Anterior cingulate cortex (tissue), 58 donors: ENCODE results near the gene TOM1L1.

Experiments
- DNase-seq, 58 donors: peaks; one replicate each; lab custom pipeline; 2025; lab: John Stamatoyannopoulos, UW

Gene TOM1L1

DNA sequence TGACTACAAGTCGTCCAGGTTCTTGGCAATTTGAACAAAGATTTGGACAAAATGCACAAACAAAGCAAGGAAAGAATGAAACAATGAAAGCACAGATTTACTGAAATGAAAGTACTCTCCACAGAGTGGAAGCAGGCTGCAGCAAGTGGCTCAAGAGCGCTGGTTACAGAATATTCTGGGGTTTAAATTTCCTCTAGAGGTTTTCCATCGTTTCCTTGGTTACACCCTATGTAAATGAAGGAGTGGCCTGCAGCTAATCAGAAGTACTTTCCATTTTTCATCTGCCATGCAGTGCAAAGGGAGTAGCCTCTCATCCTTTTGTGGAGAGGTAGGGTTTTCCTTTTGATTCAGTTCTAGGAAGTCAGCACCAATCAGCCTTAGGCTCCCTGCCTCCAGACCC is 79.7 kb downstream of the TOM1L1 start:
- no peak for DNase-seq

DNA sequence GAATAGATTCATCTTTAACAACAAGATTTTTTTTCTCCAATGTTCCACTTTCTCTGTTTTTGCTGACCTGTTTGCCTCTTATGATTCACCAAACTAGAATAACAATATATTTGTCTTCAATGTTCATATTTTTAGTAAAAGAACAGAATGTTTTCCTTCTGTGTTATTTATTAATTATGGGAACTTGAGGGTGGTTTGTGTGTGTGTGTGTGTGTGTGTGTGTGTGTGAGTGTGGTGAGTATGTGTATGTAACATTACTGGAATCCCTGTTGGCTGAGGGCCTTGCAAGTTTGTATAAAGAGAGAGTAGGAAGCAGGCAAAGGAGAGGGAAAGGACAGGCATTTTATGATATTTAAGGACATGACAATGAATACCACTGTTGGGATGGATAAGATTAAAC is 81.7 kb downstream of the TOM1L1 start:
- no peak for DNase-seq

DNA sequence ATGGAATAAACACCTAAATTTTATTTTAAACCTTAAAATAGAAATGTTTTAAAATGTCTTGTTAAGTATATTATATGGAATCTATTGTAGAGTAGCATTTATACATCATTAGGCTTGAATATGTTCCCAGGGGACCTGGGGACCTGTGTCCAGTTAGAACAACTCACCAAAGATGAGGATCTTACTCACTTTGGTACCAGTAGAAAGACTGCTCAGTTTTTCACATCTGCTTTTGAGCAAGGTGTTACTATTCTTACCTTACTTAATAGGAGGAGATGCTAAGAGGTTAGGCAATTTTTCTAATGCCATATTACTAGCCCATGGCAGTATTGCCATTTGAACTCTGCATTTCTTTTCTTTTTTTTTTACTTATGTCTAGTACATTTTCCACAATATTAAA is 82.6 kb downstream of the TOM1L1 start:
- DNase-seq = no peak

DNA sequence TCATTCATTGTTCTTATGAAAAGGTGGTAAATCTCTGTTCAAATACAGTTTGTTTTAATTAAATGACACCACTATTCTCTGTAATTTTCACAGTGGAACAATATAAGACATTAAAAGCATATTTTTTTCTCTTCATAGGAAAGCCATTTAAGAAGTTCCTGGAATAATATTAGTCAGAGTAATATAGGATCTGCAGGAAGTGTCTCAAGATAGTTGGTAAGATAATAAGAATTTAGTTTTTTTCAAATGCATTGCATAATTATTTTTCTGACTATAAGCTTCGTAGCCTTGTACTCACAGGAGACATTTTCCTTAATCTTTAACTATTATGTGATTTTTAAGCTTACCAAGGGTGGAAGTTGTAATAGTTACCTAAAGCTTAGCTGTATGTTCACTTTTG is 84.8 kb downstream of the TOM1L1 start:
- DNase-seq = no peak

DNA sequence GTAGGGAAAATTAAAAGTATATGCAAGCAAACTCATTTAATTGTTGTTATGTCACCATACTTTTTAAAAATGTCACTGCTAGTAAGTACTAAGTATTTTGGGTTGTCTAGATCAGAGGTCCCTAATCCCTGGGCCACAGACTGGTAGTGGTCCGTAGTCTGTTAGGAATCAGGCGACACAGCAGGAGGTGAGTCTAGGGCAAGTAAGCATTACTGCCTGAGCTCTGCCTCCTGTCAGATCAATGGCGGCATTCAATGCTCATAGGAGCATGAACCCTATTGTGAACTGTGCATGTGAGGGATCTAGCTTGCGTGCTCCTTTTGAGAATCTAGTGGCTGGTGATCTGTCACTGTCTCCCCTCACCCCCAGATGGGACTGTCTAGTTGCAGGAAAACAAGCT is 89.5 kb downstream of the TOM1L1 start:
- DNase-seq = no peak

DNA sequence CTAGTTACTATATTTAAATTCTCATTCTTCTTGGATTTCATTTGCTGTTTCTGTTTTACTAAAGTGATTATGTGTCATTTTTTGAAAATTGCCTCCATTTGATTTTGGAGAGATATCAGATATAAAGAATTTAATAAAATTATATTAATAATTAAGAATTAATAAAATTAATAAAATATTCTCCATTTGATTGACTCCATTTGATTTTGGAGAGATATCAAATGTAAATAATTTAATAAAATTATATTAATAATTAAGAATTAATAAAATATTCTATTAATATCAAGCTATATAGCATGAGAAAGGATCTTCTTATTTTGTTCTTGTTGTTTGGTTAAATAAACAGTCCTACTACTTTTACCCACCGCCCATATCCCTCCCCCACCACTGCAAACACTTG is 90.9 kb downstream of the TOM1L1 start:
- DNase-seq = no peak

DNA sequence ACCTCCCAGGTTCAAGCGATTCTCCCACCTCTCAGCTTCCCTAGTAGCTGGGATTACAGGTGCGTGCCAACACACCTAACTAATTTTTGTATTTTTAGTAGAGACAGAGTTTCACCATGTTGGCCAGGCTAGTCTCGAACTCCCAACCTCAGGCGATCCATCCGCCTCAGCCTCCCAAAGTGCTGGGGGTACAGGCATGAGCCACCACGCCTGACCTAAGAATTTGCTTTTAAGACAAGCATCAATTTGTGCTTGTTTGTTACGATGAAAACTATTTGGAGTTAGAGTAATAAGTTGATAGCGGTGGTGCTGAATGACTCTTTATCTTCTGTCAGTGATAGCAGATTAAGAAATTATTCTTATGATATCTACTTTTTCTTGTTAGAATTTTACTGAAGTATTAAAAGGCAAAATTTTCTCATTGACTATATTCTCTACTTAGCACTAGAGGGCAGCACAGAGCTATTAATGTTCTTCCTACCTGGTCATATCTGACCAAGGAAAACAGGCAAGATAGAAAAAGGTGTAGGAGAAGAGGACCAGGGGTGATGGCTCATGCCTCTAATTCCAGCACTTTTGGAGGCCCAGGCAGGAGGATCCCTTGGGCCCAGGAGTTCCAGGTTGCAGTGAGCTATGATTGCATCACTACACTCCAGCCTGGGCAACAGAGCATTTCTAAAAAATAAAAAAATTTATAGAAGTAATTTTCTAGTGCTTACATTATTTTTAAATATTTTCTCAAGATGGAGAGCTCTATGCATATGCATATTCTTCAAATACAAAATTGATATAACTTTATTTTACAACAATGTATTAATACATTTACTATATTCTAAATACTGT is 92.4 kb downstream of the TOM1L1 start:
- peak in 1 of 58 donors; percentile 23 for DNase-seq

DNA sequence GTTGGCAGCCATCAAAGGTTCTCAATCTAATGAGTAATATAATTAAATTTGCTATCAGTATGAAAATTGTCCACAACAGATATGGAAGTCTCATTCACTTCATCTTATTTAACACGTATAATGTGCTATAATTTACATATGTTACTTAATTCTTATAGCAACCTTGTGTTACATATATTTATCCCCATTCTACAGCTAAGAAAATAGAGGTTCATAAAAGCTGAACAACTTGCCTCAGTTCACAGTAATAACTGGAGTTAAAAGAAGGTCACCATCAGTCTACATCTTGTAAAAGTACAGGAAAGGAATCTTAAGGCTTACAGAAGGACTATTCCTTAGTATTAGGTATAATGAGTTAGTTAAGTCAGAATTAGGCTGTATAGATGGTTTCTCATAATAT is 95.8 kb downstream of the TOM1L1 start:
- DNase-seq = no peak

DNA sequence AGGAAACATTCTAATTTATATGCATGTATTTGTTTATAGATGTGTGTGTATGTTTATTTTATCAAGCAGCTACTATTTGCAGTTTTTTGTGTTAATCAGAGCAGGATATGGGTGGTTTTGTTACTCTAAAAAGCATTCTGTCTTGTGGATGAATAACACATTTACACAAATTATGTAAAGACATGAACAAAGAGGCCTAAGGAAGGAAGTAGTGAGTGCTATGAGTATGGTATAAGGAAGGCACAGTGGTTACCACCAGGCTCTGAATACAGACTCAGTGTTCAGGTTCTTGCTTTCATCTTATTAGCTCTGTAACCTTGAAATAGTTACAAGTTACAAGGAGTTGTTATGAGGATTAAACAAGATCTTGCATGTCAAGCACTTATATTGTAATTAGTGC is 101.8 kb downstream of the TOM1L1 start:
- no peak for DNase-seq

DNA sequence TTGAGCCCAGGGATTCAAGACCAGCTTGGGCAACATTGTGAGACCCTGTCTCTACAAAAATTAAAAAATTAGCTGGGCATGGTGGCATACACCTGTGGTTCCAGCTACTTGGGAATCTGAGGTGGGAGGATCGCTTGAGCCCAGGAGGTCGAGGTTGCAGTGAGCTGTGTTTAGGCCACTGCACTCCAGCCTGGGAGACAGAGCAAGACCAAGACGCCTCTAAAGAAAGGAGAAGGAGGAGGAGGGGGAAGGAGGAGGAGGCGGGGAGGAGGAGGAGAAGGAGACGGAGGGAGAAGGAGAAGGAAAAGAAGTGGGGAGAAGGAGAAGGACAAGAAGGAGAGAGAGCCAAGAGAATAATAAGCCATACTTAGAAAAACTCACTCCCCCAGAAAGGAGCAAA is 103.8 kb downstream of the TOM1L1 start:
- no peak for DNase-seq

DNA sequence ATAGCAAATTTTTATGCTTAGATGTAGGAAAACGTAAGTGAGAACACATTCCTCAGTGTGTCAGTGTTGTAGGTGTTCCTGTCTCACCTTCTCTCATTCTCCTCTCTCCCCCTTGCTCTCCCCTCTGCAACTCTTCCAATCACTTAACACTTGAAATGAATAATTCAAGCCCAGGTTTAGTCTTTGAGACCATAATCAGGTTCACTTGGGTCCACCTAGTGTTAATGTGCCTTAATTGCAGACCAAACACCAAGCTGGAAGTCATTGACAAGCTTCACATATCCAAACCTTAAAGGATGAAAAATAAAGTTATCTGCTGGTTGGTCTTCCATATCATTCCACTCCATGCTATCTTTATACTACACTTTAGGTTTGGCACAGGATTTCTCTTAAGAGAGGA is 104.9 kb downstream of the TOM1L1 start:
- DNase-seq = no peak
